IgD-negative memory B cell (primary cell): ENCODE data around the gene LRBA. TPM values are rescaled to one million over a fixed set of nuclear protein-coding genes. Genes with fewer than 3 reads are reported as not detected.
A peak's percentile ranks its signal among the peaks of the same experiment; 100 is the strongest.

ENCODE experiments used
- H3K27ac Mint-ChIP-seq, 3 donors: one replicate each; pipeline ENCODE4 v1.8.0; 2020 to 2022; ENCODE audit warnings: mild to moderate bottlenecking in 3 of 3, mixed read lengths in 3 of 3, moderate library complexity in 1 of 3
- H3K27me3 Mint-ChIP-seq: one replicate; pipeline ENCODE4 v1.8.0; 2021; ENCODE audit warnings: mixed read lengths
- H3K36me3 Mint-ChIP-seq: one replicate; pipeline ENCODE4 v1.8.0; 2020; ENCODE audit warnings: mild to moderate bottlenecking, mixed read lengths
- H3K4me1 Mint-ChIP-seq, 3 donors: one replicate each; pipeline ENCODE4 v1.8.0; 2020 to 2022; ENCODE audit warnings: mixed read lengths in 3 of 3, mild to moderate bottlenecking in 1 of 3
- H3K4me3 Mint-ChIP-seq, 4 donors: one replicate each; pipeline ENCODE4 v1.8.0; 2020 to 2022; ENCODE audit warnings: mild to moderate bottlenecking in 4 of 4, mixed read lengths in 4 of 4, moderate library complexity in 3 of 4
- H3K9me3 Mint-ChIP-seq, 3 donors: one replicate each; pipeline ENCODE4 v1.8.0; 2020 to 2021; ENCODE audit warnings: mixed read lengths in 3 of 3, mild to moderate bottlenecking in 1 of 3
- polyA plus RNA-seq: library from polyadenylated mRNA; unstranded; fragments of 300-500 nt; fragmentation: Illumina TruSeq; gene quantifications from one replicate; pipeline ENCODE4 v1.2.3, GENCODE V29; 2021

The LRBA gene
- polyA plus RNA-seq, 1 donor from 2014 or later: 15.3 TPM

- H3K4me1 Mint-ChIP-seq: peaks cover 0 to 18% (median 2%) of the 10 kb centered on the region in 3 donors
- peaks cover 4% of the 10 kb centered on the region for H3K36me3 Mint-ChIP-seq
- H3K27me3 Mint-ChIP-seq: no peaks in the 10 kb centered on the region
- H3K4me3 Mint-ChIP-seq: no peak overlapping the region
- H3K9me3 Mint-ChIP-seq: no peaks in the 10 kb centered on the region
- H3K27ac Mint-ChIP-seq: no peak overlapping the region
Measured at GRCh38 chr4:150782311-150782710, 232.8 kb downstream of the LRBA start.

DNA sequence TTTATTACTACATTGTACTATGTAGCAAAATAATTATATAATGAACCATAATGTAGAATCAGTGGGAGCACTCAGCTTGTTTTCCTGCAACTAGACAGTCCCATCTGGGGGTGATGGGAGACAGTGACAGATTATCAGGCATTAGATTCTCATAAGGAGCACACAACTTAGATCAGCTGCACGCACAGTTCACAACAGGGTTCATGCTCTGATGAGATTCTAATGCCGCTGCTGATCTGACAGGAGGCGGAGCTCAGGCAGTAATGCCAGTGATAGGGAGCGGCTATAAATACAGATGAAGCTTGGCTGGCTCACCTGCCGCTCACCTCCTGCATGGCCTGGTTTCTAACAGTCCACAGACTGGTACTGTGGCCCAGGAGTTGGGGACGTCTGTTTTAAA lies 233.9 kb downstream of the LRBA start:
- peak overlapping the region in 1 of 4 donors; percentile 33 for H3K4me3 Mint-ChIP-seq
- H3K4me1 Mint-ChIP-seq: peaks cover 0 to 18% (median 2%) of the 10 kb centered on the region in 3 donors
- H3K27ac Mint-ChIP-seq: peak overlapping the region in 1 of 3 donors; percentile 23
- H3K9me3 Mint-ChIP-seq: no peaks in the 10 kb centered on the region
- no peaks in the 10 kb centered on the region for H3K27me3 Mint-ChIP-seq
- H3K36me3 Mint-ChIP-seq: peaks cover 4% of the 10 kb centered on the region

DNA sequence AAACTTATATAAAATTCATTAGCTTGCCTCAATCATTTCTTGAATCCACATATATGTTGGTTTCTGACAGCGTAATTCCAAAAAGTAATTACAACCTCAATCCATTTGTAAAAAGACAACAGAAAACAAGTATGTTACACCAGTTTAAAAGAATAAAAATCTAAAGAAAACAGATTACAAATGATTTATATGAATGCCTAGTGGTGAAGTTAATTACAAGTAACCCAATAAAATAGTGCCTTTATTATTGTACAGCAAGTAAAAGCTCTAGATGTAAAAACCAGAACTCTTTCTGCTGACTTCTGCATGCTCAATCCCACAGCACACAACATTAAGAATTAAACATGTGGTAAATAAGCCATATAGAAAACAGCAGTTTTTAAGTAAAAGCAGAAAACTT lies 235.4 kb downstream of the LRBA start:
- Mint-ChIP-seq H3K4me1 (peaks cover 0 to 17% (median 0%) of the 10 kb centered on the region in 3 donors), H3K9me3 (no peaks in the 10 kb centered on the region), H3K27me3 (no peaks in the 10 kb centered on the region), H3K36me3 (peaks cover 4% of the 10 kb centered on the region), H3K4me3 (no peak overlapping the region), H3K27ac (no peak overlapping the region)

DNA sequence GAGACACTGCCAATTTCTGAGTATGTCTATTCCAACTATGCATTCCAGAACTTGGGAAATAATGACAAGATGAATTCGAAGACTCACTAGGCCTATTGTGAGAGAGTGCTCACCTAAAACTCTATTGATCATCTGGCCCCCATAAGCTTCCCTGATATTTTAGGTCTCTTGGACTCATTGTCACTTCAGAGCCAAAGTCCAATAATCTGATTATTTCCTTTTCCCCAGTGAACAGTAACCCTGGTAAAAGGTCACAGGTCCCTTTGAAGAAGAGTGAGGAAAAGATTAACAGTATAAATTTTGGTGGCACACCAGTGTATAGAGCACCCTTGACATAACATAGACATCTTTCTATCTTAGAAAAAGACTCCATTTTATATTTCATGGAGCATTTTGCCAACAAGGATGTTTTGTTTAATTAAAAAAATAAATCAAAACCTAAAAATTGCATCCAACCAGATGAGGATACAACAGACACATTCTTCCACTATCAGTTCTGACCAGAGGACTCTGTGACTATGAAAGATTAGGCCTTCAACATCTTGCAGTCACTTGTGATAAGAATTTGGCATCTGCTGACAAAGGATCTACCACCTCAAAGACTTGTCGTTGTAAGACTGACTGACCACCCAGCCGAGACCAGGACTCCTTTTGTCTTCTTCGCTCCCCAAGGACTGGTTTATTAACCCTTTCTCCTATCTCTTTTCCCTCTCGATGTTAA lies 241.2 kb downstream of the LRBA start:
- H3K27me3 Mint-ChIP-seq: no peaks in the 10 kb centered on the region
- H3K27ac Mint-ChIP-seq: peak overlapping the region in 2 of 3 donors; percentile 40 to 48
- peaks cover 6% of the 10 kb centered on the region for H3K36me3 Mint-ChIP-seq
- no peak overlapping the region for H3K4me3 Mint-ChIP-seq
- peaks cover 0 to 1% (median 0%) of the 10 kb centered on the region in 3 donors for H3K9me3 Mint-ChIP-seq
- peaks cover 0 to 4% (median 3%) of the 10 kb centered on the region in 3 donors for H3K4me1 Mint-ChIP-seq

DNA sequence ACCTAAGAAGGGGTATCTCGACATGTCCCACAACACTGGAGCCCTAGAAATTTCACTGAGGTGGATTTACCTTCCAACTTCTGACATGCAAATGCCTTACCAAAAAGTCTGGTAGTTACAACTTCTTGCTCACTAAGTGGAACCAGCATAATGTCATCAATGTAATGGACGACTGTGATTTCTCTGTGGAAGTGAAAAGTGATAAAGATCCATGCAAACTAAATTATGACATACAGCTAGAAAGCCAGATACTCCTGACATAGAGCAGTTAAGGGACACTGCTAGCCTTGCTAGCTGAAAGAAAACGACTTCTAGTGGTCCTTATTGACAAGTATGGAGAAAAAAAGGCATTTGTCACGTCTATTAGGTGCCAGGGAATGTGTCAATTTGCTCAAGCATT lies 242.1 kb downstream of the LRBA start:
- no peaks in the 10 kb centered on the region for H3K27me3 Mint-ChIP-seq
- peaks cover 3% of the 10 kb centered on the region for H3K36me3 Mint-ChIP-seq
- H3K9me3 Mint-ChIP-seq: peaks cover 0 to 3% (median 0%) of the 10 kb centered on the region in 3 donors
- no peak overlapping the region for H3K4me3 Mint-ChIP-seq
- no peak overlapping the region for H3K27ac Mint-ChIP-seq
- peaks cover 0 to 4% (median 3%) of the 10 kb centered on the region in 3 donors for H3K4me1 Mint-ChIP-seq

DNA sequence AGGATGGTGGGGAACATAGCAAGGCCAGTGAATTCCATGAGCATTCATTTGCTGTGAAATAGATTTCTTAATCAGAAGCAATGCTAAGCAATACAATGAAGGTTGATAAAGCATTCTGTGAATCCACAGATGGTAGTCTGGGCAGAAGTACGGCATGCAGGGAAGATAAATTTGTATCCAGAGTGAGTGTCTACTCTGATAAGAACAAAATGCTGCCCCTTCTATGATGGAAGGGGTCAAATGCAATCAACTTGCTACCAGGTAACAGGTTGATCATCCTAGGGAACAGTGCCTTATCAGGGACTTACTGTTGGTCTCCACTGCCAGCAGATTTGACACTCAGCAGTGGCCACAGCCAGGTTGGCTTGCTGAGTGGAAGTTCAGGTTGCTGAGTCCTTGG lies 243.7 kb downstream of the LRBA start:
- H3K9me3 Mint-ChIP-seq: peaks cover 0 to 3% (median 0%) of the 10 kb centered on the region in 3 donors
- H3K36me3 Mint-ChIP-seq: peaks cover 2% of the 10 kb centered on the region
- no peak overlapping the region for H3K27ac Mint-ChIP-seq
- H3K4me3 Mint-ChIP-seq: no peak overlapping the region
- H3K4me1 Mint-ChIP-seq: peaks cover 0 to 4% (median 3%) of the 10 kb centered on the region in 3 donors
- H3K27me3 Mint-ChIP-seq: no peaks in the 10 kb centered on the region

- Mint-ChIP-seq H3K9me3 (peaks cover 0 to 3% (median 0%) of the 10 kb centered on the region in 3 donors), H3K4me1 (peaks cover 0 to 4% (median 3%) of the 10 kb centered on the region in 3 donors), H3K27me3 (no peaks in the 10 kb centered on the region), H3K4me3 (no peak overlapping the region), H3K27ac (no peak overlapping the region), H3K36me3 (peaks cover 2% of the 10 kb centered on the region)
Measured at GRCh38 chr4:150769845-150770244, 245.2 kb downstream of the LRBA start.

GRCh38 chr4:150769248-150769647 lies 245.8 kb downstream of the LRBA start:
- Mint-ChIP-seq H3K4me3 (no peak overlapping the region), H3K27ac (peak overlapping the region in 1 of 3 donors; percentile 67), H3K9me3 (peaks cover 0 to 3% (median 0%) of the 10 kb centered on the region in 3 donors), H3K27me3 (no peaks in the 10 kb centered on the region), H3K4me1 (peaks cover 0 to 4% (median 3%) of the 10 kb centered on the region in 3 donors), H3K36me3 (peaks cover 2% of the 10 kb centered on the region)

- H3K27ac Mint-ChIP-seq: no peak overlapping the region
- H3K4me3 Mint-ChIP-seq: no peak overlapping the region
- H3K36me3 Mint-ChIP-seq: peaks cover 2% of the 10 kb centered on the region
- H3K27me3 Mint-ChIP-seq: no peaks in the 10 kb centered on the region
- peaks cover 0 to 4% (median 3%) of the 10 kb centered on the region in 3 donors for H3K4me1 Mint-ChIP-seq
- peaks cover 0 to 3% (median 0%) of the 10 kb centered on the region in 3 donors for H3K9me3 Mint-ChIP-seq
Measured at GRCh38 chr4:150768497-150768896, 246.6 kb downstream of the LRBA start.

GRCh38 chr4:150765216-150765615 lies 249.9 kb downstream of the LRBA start:
- peaks cover 0 to 5% (median 3%) of the 10 kb centered on the region in 3 donors for H3K4me1 Mint-ChIP-seq
- H3K27ac Mint-ChIP-seq: peak overlapping the region in 1 of 3 donors; percentile 17
- no peaks in the 10 kb centered on the region for H3K27me3 Mint-ChIP-seq
- H3K9me3 Mint-ChIP-seq: peaks cover 0 to 1% (median 0%) of the 10 kb centered on the region in 3 donors
- no peak overlapping the region for H3K4me3 Mint-ChIP-seq
- peaks cover 4% of the 10 kb centered on the region for H3K36me3 Mint-ChIP-seq

DNA sequence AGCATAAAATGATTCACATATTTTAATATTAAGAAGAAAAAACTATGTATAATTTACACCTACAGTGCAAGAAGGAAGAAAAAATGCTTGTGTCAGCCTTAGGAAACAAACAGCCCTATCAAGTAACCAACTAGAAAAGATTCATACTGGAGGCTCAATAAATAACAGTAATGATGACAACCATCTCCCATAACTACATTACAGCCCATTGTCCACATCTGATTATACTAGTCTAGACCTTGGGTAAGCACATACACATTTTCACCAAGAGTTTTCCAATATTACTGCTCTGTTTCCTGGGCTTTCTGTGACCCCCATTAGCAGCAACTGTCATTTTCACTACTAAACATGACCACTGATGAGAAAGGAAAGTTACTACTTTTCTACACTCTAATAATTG lies 263.4 kb downstream of the LRBA start:
- Mint-ChIP-seq H3K4me1 (peaks cover 0 to 7% (median 2%) of the 10 kb centered on the region in 3 donors), H3K36me3 (no peaks in the 10 kb centered on the region), H3K27ac (no peak overlapping the region), H3K4me3 (no peak overlapping the region), H3K9me3 (no peaks in the 10 kb centered on the region), H3K27me3 (no peaks in the 10 kb centered on the region)

- no peak overlapping the region for H3K4me3 Mint-ChIP-seq
- H3K36me3 Mint-ChIP-seq: peaks cover 2% of the 10 kb centered on the region
- no peaks in the 10 kb centered on the region for H3K9me3 Mint-ChIP-seq
- no peak overlapping the region for H3K27ac Mint-ChIP-seq
- H3K4me1 Mint-ChIP-seq: peaks cover 0 to 7% (median 2%) of the 10 kb centered on the region in 3 donors
- no peaks in the 10 kb centered on the region for H3K27me3 Mint-ChIP-seq
Measured at GRCh38 chr4:150750824-150751223, 264.3 kb downstream of the LRBA start.

DNA sequence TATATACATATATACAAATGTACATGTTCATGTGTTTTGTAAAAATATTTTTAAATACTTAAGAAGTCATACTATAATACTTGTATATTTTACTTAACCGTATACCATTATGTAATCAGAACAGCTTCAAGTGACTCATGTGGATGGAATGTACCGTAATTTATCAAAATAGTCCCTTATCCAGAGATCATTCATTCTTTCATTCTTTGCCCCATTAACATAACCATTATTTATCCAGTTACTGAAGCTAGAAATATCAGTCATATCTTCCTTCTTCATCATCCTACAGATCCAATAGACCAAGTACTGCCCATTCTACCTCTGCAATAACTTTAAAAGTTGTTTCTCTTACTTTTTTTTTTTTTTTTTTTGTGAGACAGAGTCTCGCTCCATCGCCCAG lies 268.9 kb downstream of the LRBA start:
- no peaks in the 10 kb centered on the region for H3K9me3 Mint-ChIP-seq
- H3K27ac Mint-ChIP-seq: no peak overlapping the region
- peaks cover 10% of the 10 kb centered on the region for H3K36me3 Mint-ChIP-seq
- no peak overlapping the region for H3K4me3 Mint-ChIP-seq
- H3K4me1 Mint-ChIP-seq: peaks cover 0 to 7% (median 2%) of the 10 kb centered on the region in 3 donors
- no peaks in the 10 kb centered on the region for H3K27me3 Mint-ChIP-seq

- Mint-ChIP-seq H3K9me3 (peaks cover 0 to 5% (median 0%) of the 10 kb centered on the region in 3 donors), H3K36me3 (peaks cover 20% of the 10 kb centered on the region), H3K27me3 (no peaks in the 10 kb centered on the region), H3K4me3 (no peak overlapping the region), H3K27ac (no peak overlapping the region), H3K4me1 (peaks cover 2 to 7% (median 2%) of the 10 kb centered on the region in 3 donors)
Measured at GRCh38 chr4:150744570-150744969, 270.5 kb downstream of the LRBA start.

GRCh38 chr4:150743564-150744342 lies 271.3 kb downstream of the LRBA start:
- no peaks in the 10 kb centered on the region for H3K27me3 Mint-ChIP-seq
- peaks cover 23% of the 10 kb centered on the region for H3K36me3 Mint-ChIP-seq
- no peak overlapping the region for H3K4me3 Mint-ChIP-seq
- H3K27ac Mint-ChIP-seq: peak overlapping the region in 2 of 3 donors; percentile 0 to 21
- H3K4me1 Mint-ChIP-seq: peaks cover 2 to 7% (median 6%) of the 10 kb centered on the region in 3 donors
- peaks cover 0 to 5% (median 0%) of the 10 kb centered on the region in 3 donors for H3K9me3 Mint-ChIP-seq
